Activated effector memory CD4-positive, alpha-beta T cell treated with Interleukin-2 at 50 U/mL for 16 hours (primary cell): ENCODE data around the gene DGCR8.
A peak's percentile ranks its signal among the peaks of the same experiment; 100 is the strongest.

Experiments
- DNase-seq: peaks from one replicate; pipeline ENCODE4 v3.0.0-alpha.2; 2020

DGCR8 gene

GRCh38 chr22:20069331-20070042 is 10.6 kb upstream of the DGCR8 start:
- no peak for DNase-seq

GRCh38 chr22:20071524-20071972 is 8.5 kb upstream of the DGCR8 start:
- no peak for DNase-seq

- no peak for DNase-seq
Measured at GRCh38 chr22:20076627-20077172, 3.3 kb upstream of the DGCR8 start.

GRCh38 chr22:20080445-20080775 is 369 bp downstream of the DGCR8 start:
- DNase-seq: peak; percentile 65

- no peak for DNase-seq
Measured at GRCh38 chr22:20080776-20081654, 974 bp downstream of the DGCR8 start.

- DNase-seq: no peak
Measured at GRCh38 chr22:20083157-20083890, 3.3 kb downstream of the DGCR8 start.

- no peak for DNase-seq
Measured at GRCh38 chr22:20083891-20084546, 4.0 kb downstream of the DGCR8 start.

- no peak for DNase-seq
Measured at GRCh38 chr22:20084547-20085413, 4.7 kb downstream of the DGCR8 start.

- no peak for DNase-seq
Measured at GRCh38 chr22:20085651-20086050, 5.6 kb downstream of the DGCR8 start.

GRCh38 chr22:20086101-20086599 is 6.1 kb downstream of the DGCR8 start:
- no peak for DNase-seq

- DNase-seq: no peak
Measured at GRCh38 chr22:20086763-20087162, 6.7 kb downstream of the DGCR8 start.

GRCh38 chr22:20087319-20088262 is 7.5 kb downstream of the DGCR8 start:
- DNase-seq: no peak

- DNase-seq: no peak
Measured at GRCh38 chr22:20088263-20088648, 8.2 kb downstream of the DGCR8 start.

- DNase-seq: no peak
Measured at GRCh38 chr22:20089226-20089976, 9.4 kb downstream of the DGCR8 start.

- no peak for DNase-seq
Measured at GRCh38 chr22:20089977-20090729, 10.1 kb downstream of the DGCR8 start.

GRCh38 chr22:20090730-20091240 is 10.7 kb downstream of the DGCR8 start:
- DNase-seq: no peak

- DNase-seq: no peak
Measured at GRCh38 chr22:20091690-20092476, 11.8 kb downstream of the DGCR8 start.

- no peak for DNase-seq
Measured at GRCh38 chr22:20092477-20092854, 12.4 kb downstream of the DGCR8 start.
